Subcutaneous abdominal adipose tissue (tissue), 5 donors: ENCODE data around the gene UGP2.
A peak's percentile ranks its signal among the peaks of the same experiment; 100 is the strongest.
"Not testable (repeated sequence)": the region's sequence is repeated elsewhere in the genome, so short reads cannot be mapped to it uniquely, and the experiment has no call there.

Experiments
- H3K27ac ChIP-seq: one replicate; pipeline ENCODE4 v1.7.0; 2013; ENCODE audit warnings: low read depth, mild to moderate bottlenecking, inconsistent platforms, low read length, moderate library complexity
- H3K27me3 ChIP-seq, 5 donors: one replicate each; pipeline ENCODE4 v1.7.0; 2013; ENCODE audit warnings: low read length in 5 of 5, inconsistent platforms in 1 of 5; ENCODE audit not compliant: control insufficient read depth in 5 of 5, insufficient read depth in 4 of 5
- H3K36me3 ChIP-seq, 5 donors: one replicate each; pipeline ENCODE4 v1.7.0; 2013; ENCODE audit warnings: low read length in 5 of 5; ENCODE audit not compliant: control insufficient read depth in 5 of 5, insufficient read depth in 5 of 5
- H3K4me1 ChIP-seq, 5 donors: one replicate each; pipeline ENCODE4 v1.7.0; 2013; ENCODE audit warnings: low read length in 5 of 5, mild to moderate bottlenecking in 3 of 5, moderate library complexity in 1 of 5; ENCODE audit not compliant: control insufficient read depth in 5 of 5, insufficient read depth in 5 of 5
- H3K4me3 ChIP-seq, 5 donors: one replicate each; pipeline ENCODE4 v1.7.0; 2013; ENCODE audit warnings: low read length in 5 of 5, low read depth in 1 of 5
- H3K9ac ChIP-seq, 5 donors: one replicate each; pipeline ENCODE4 v1.7.0; 2013; ENCODE audit warnings: low read length in 5 of 5, mild to moderate bottlenecking in 4 of 5, moderate library complexity in 3 of 5
- H3K9me3 ChIP-seq, 5 donors: one replicate each; pipeline ENCODE4 v1.7.0; 2013; ENCODE audit warnings: low read length in 5 of 5; ENCODE audit not compliant: control insufficient read depth in 5 of 5
- donor health status: healthy.
- donor health status: healthy.
- donor health status: healthy.
- donor health status: healthy.
- donor health status: healthy.

UGP2 gene

DNA sequence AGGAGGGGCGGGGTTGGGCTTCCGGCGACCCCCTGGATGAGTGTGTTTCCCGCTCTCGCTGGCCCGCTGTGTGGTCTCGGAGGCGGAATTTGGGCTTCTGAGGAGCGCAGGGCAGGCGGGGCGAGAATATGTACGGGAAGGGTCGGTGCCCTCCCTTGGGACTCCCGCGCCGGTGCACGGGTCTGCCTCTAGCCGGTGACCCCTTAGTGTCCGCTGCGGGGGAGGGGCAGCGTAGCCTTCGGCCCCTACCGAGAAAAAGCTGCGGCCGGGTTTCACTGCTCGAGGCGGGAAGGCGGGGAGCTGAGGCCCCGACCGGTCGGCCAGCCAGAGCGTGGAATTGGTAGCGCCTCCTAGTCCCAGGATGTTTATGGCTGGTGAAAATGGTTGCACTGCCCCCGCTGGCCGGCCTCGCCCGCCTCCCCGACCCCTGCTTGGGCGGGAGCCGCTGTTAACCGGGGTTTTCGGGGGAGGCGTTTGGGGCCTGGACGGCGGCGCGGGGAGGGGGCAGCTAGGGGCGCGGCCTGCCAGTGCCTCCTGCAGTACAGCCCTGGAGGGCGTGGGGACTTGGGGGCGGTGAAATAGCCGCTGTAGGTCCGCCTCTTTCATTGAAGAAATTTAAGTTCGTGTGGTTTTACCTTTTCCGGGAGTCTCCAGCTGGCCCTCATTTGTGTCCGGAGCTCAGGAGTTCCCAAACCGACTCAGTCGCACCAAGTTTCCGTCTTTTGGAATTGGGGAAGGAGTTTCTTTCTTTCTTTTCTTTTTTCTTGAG is at the start of gene UGP2:
UGP2 (plus strand) TSS at position 643 of the 769 bp plus-strand sequence. CDS start 290 bp downstream, outside the sequence.
- Histone ChIP-seq H3K9ac (peak within 1 kb of the TSS; percentile 91 to 100 (median 98)), H3K36me3 (no peaks in the 10 kb centered on the region), H3K9me3 (no peaks in the 10 kb centered on the region), H3K4me3 (peak within 1 kb of the TSS; percentile 73 to 99 (median 96)), H3K27me3 (no peaks in the 10 kb centered on the region), H3K4me1 (peaks cover 0 to 46% (median 39%) of the 10 kb centered on the region in 5 donors), H3K27ac (peak within 1 kb of the TSS; percentile 94)

- Histone ChIP-seq H3K4me3 (no peak overlapping the region), H3K4me1 (peaks cover 0 to 25% (median 8%) of the 10 kb centered on the region in 5 donors), H3K27me3 (no peaks in the 10 kb centered on the region), H3K9ac (no peak overlapping the region), H3K36me3 (peaks cover 0 to 12% (median 3%) of the 10 kb centered on the region in 5 donors), H3K9me3 (no peaks in the 10 kb centered on the region), H3K27ac (peak overlapping the region; percentile 81)
These were observed 49.2 kb upstream of the UGP2 start for GRCh38 chr2:63792530-63792929.

DNA sequence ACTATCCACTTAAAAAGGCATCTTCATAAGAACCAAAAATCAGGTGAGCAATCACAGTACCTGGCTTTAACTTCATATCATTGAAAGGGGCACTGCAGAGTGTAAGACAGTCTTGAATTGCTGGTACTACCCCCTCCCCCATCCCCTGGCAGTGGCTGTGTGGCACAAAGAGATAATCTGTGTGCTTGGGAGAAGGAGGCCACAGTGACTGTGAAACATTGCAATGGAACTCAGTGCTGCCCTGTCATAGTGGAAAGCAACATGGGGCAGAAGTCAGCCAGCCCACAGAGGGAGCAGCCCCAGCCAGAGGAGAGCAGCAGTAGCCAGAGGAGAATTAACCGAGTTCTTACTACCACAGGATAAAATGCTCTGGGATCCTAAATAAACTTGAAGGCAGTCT is 45.3 kb upstream of the UGP2 start:
- no peaks in the 10 kb centered on the region for H3K9me3 ChIP-seq
- no peak overlapping the region for H3K9ac ChIP-seq
- peaks cover 0 to 2% (median 0%) of the 10 kb centered on the region in 5 donors for H3K4me1 ChIP-seq
- H3K27me3 ChIP-seq, result no peaks in the 10 kb centered on the region
- H3K27ac ChIP-seq, result no peak overlapping the region
- peaks cover 0 to 16% (median 6%) of the 10 kb centered on the region in 5 donors for H3K36me3 ChIP-seq
- no peak overlapping the region for H3K4me3 ChIP-seq

- H3K4me1 ChIP-seq, result no peaks in the 10 kb centered on the region
- H3K9ac ChIP-seq, result no peak overlapping the region
- no peak overlapping the region for H3K4me3 ChIP-seq
- no peaks in the 10 kb centered on the region for H3K27me3 ChIP-seq
- H3K9me3 ChIP-seq, result peaks cover 0 to 3% (median 0%) of the 10 kb centered on the region in 5 donors
- H3K36me3 ChIP-seq, result peaks cover 0 to 18% (median 8%) of the 10 kb centered on the region in 5 donors
- no peak overlapping the region for H3K27ac ChIP-seq
These were observed 44.9 kb upstream of the UGP2 start for GRCh38 chr2:63796796-63797195.

- no peaks in the 10 kb centered on the region for H3K27me3 ChIP-seq
- no peak overlapping the region for H3K9ac ChIP-seq
- peaks cover 0 to 3% (median 0%) of the 10 kb centered on the region in 5 donors for H3K9me3 ChIP-seq
- H3K4me1 ChIP-seq, result peaks cover 0 to 13% (median 0%) of the 10 kb centered on the region in 5 donors
- H3K27ac ChIP-seq, result no peak overlapping the region
- H3K36me3 ChIP-seq, result peaks cover 0 to 9% (median 5%) of the 10 kb centered on the region in 5 donors
- H3K4me3 ChIP-seq, result no peak overlapping the region
These were observed 40.2 kb upstream of the UGP2 start for GRCh38 chr2:63801455-63801854.

DNA sequence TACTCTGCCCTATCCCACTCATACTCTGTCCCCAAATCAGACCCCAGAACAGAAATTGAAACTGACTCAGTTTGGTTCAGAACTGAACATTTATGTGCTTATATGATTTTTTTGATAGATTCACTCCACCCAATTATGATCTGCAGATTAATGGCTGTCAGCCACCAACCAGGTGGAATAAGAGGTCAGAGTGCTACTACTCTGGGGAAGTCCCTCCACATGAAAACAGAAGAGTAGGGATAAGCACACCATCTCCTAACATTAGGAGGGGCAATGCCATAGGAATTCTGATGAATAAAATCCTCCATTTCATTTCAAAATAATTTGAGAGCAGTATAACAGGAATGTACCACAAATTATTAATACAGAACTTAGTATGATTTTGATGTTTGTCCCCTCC is 36.3 kb upstream of the UGP2 start:
- Histone ChIP-seq H3K36me3 (peaks cover 0 to 6% (median 3%) of the 10 kb centered on the region in 5 donors), H3K9me3 (peaks cover 0 to 3% (median 0%) of the 10 kb centered on the region in 5 donors), H3K27ac (no peak overlapping the region), H3K4me3 (no peak overlapping the region), H3K27me3 (no peaks in the 10 kb centered on the region), H3K9ac (no peak overlapping the region), H3K4me1 (peaks cover 0 to 13% (median 0%) of the 10 kb centered on the region in 5 donors)

GRCh38 chr2:63808036-63808435 is 33.7 kb upstream of the UGP2 start:
- H3K9ac ChIP-seq, H3K4me3 ChIP-seq, H3K27ac ChIP-seq, H3K9me3 ChIP-seq, H3K27me3 ChIP-seq: not testable (repeated sequence)
- Histone ChIP-seq H3K36me3 (peaks cover 0 to 12% (median 3%) of the 10 kb centered on the region in 5 donors), H3K4me1 (peaks cover 0 to 13% (median 0%) of the 10 kb centered on the region in 5 donors)

- not testable (repeated sequence) for H3K27me3 ChIP-seq, H3K9ac ChIP-seq, H3K4me3 ChIP-seq, H3K27ac ChIP-seq, H3K9me3 ChIP-seq
- Histone ChIP-seq H3K36me3 (peaks cover 0 to 17% (median 5%) of the 10 kb centered on the region in 5 donors), H3K4me1 (peaks cover 0 to 10% (median 0%) of the 10 kb centered on the region in 5 donors)
These were observed 32.8 kb upstream of the UGP2 start for GRCh38 chr2:63808911-63809310.

- H3K9me3 ChIP-seq, result no peaks in the 10 kb centered on the region
- peaks cover 0 to 5% (median 0%) of the 10 kb centered on the region in 5 donors for H3K4me1 ChIP-seq
- no peak overlapping the region for H3K9ac ChIP-seq
- H3K27ac ChIP-seq, result no peak overlapping the region
- no peak overlapping the region for H3K4me3 ChIP-seq
- no peaks in the 10 kb centered on the region for H3K27me3 ChIP-seq
- peaks cover 0 to 17% (median 5%) of the 10 kb centered on the region in 5 donors for H3K36me3 ChIP-seq
These were observed 30.6 kb upstream of the UGP2 start for GRCh38 chr2:63811063-63811462.

DNA sequence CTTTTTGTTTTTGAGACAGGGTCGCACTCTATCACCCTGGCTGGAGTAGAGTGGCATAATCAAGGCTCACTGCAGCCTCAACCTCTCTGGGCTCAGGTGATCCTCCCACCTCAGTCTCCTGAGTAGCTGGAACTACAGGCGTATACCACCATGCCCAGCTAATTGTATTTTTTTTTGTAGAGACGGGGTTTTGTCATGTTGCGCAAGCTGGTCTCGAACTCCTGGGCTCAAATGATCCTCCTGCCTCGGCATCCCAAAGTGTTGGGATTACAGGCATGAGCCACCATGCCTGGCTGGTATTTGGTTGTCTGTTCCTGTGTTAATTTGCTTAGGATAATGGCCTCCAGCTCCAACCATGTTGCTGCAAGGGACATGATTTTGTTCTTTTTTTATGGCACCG is 29.8 kb upstream of the UGP2 start:
- H3K9ac ChIP-seq, H3K4me3 ChIP-seq, H3K27ac ChIP-seq, H3K27me3 ChIP-seq, H3K9me3 ChIP-seq: not testable (repeated sequence)
- Histone ChIP-seq H3K4me1 (peaks cover 0 to 10% (median 0%) of the 10 kb centered on the region in 5 donors), H3K36me3 (peaks cover 0 to 17% (median 5%) of the 10 kb centered on the region in 5 donors)
